ENCODE results near the gene CMSS1.

GRCh38 chr3:100120012-100120411 lies 302.4 kb downstream of the CMSS1 start:
- no peak for TF ChIP-seq CTCF (conservative IDR thresholded peaks at IDR 0.05)
- no peak for TF ChIP-seq ZFX (IDR thresholded peaks at IDR 0.05)

All from C4-2B (cell line).